Medulla oblongata (tissue), 1 donor: ENCODE results near the gene SMARCE1.

ENCODE experiments used
- DNase-seq: peaks from one replicate; pipeline ENCODE4 v3.0.0-alpha.2; 2015; ENCODE audit errors: extremely low spot score

Gene SMARCE1

DNA sequence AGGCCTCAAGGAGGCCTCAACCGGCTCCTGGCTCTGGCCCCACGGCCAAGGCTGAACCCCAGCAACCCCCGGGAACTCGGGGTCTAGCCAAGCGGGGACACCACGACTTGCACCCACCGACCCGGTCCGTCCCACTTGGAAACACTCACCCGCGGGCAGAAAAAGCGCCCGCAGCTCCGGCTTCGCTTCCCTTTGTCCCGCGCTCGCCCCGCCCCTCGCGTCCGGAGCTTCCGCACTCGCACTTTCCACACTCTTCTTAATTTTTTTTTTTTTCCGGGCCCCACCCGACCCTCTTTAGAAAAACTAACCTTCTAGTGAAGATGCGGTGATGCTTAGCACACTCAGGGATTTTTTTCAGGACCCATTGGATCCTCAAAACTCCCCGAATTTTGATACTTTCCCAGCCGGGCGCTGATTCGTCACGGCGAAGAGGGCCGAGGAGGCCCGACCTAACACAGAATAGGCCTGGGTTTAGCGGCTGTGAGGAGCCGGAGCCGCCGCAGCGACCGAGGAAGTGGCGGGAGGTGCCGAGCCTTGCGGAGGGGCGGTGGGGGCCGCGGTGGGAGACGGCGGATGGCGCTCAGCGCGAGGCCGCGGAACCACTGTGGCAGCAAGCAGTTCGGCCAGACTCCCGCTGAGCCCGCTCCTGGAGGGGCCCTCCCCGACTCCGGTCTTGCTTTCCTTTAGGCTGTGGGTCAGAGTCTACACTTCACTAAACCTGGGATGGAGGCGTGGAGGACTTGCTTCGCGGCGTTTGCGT lies at the start of gene SMARCE1:
Gene SMARCE1 (minus strand): TSS at position 195 of the 760 bp plus-strand sequence. CDS start 2,016 bp downstream, outside the sequence.
- peak; percentile 62 for DNase-seq

DNA sequence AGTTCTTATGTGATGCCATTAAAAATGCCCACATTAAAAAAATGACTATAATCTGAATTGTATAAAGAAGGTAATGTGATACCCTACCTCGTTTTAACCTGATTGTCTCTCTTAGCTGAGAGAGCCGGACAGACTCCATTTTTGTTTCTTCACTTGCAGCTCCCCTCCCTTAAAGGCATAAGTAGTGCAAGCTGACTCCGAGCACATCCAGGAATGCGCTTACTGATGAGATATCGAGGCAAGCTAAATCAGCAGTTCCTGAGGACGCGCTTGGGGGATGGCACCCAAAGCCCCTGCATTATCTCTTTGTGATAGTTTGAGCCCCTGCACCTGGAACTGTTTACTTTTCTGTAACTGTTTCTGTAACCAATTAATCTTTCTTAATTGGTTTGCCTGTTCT lies 49.7 kb upstream of the SMARCE1 start:
- DNase-seq = no peak

DNA sequence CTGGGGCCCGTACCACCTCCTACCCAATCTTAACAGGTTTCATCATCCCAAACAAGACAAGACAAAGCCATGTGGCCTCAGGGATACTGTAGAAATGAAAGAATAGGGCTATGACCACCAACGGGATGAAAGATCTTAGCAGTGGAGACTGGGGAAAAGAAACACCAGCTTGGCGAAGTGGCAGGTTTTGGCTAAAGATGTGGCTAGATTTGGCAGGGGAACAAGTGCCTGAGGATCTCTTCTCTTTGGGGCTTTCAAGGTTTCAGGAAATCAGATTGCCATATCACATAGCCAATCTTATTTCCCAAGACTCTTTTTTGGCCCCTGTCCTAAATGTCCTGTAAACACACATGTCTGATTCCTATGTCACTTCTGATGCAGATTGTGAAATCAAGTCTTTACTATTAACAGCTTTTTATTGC lies 49.0 kb upstream of the SMARCE1 start:
- no peak for DNase-seq

DNA sequence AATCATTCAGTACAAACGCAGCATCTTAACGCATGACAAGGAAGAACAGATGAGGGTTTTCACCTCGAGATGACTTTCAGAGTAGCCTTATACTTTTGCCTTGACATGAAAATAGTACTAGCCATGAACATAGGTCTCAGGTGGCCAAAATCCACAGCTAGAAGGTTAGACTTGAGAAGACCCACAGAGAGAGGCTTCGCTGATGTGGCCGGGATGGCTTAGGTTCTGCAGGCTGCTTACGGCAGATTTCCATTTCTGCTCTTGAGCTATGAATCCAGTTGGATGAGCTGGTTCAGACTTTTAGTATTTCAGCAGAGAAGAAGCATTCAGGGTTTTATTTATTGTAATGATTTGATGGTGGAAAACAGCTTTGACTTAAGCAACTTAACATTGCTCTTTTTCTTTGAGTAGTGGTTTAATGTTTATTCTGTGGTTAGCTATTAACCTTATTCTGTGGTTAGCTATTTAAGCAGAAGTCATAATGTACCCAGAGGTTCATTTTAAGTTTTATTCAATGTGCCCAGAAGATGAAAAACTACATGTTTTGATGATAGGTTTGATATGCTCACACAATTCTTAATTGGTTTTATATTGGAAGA lies 48.4 kb upstream of the SMARCE1 start:
- no peak for DNase-seq

DNA sequence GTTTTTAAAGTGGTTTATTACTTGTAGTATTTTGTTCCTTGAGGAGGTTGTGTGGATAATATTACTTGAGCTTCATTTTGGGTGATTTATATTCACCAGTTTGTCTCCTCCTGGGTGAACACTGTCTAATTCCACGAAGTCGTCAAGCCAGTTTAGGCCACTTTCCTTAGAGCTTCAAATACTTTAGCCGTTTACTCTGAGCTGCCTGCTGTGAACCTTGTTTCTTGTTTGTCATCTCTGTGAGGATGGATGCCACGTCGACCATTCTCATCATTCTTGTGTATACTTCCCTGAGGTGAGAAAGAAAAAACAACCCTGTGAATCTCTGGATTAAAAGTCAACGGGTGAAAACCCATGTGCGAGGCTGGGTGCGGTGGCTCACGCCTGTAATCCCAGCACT lies 47.0 kb upstream of the SMARCE1 start:
- DNase-seq = no peak

DNA sequence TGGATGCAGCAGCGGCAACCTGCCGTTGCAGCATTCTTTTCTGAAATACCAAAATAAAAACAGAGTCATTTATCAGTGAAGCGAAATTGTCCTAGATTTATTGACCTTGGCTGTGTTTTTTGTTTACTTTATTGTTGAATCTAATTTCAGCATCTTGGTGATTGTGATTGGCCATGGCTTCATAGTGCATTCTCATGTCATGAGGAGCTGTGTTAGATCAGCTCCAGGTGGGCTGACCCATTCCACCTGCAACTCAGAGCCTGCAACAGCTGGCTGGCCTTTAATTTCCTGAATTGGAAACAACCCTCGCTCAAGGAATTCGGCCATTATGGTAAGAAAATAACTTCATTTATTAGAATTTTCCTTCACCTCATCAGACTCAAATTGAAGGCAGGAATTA lies 39.5 kb upstream of the SMARCE1 start:
- DNase-seq = no peak

DNA sequence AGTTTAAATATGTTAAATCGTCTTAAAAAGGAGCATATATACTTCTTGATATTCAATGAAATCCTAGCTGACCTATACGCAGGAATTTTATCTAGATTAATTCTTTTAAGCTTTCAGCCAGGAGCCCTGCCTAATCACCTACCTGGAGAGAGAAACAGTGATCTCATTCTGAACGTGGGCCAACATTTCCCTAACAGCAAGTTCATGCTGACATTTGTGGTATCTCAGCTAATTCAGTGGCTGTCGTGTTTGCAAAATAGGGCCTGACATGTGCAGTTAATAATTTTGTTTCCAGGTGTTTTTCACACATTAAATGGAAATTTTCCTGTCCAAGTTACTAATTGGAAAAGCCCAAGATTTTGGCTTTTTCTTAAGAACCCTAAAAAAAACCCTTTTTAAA lies 38.6 kb upstream of the SMARCE1 start:
- no peak for DNase-seq

DNA sequence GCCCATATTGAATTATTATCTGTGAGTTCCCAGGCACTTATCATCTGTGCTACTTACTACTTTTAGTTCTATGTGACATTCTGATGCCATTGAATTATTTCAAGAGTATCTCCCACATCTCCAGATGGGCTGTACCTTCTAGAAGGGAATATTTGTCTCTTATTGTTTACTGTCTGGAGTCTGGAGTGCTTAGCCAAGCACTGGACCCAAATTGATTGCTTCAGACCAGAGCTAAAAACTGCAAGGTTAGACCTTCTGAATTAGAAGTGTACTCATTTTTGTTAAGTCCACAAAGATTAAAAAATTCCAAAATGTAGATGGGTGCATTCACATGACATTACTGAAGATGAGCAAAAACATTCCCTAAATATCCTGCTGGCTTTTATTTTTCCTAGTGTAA lies 33.4 kb upstream of the SMARCE1 start:
- no peak for DNase-seq

DNA sequence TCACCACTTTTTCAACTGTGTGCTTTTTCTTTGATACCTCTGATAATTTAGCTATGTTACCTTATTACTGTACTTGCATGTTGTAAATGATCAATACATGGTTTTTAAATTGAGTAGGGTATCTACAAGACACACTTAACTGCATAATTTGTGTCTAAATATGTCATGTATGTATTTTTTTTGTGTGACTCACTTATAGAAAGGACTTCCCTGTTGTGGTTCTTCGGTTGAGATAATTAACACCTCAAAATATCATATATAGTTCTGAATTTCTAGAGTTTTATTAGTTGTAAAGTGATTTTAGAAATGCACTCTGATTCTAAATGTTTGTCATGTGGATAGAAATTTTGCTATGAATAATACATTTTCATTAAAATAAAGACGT lies 31.9 kb upstream of the SMARCE1 start:
- DNase-seq = no peak

DNA sequence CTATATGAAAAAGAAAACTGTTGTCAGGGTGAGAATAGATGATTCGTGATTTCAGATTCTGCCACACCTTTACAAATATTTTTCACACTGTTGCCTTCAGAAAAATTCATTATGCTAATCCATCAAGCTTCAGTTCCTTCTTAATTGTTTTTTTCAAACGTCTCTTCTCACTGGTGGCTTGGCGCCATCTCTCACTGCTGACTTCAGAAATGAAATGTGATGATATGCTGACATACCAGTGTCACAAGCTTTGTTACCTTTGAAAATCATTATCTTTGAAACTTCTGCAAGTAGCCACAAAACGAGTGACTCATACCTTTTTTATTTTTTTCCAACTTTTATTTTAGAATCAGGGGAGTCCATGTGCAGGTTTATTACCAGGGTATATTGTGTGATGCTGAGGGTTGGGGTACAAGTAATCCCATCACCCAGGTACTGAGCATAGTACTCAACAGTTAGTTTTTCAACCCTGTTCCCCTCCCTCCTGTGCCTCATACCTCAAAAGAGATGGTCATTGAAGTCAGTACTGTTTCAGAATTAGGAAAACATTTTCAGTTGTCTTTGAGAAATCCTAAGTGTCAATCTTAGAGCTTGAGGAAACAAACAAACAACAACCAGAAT lies 31.4 kb upstream of the SMARCE1 start:
- no peak for DNase-seq

DNA sequence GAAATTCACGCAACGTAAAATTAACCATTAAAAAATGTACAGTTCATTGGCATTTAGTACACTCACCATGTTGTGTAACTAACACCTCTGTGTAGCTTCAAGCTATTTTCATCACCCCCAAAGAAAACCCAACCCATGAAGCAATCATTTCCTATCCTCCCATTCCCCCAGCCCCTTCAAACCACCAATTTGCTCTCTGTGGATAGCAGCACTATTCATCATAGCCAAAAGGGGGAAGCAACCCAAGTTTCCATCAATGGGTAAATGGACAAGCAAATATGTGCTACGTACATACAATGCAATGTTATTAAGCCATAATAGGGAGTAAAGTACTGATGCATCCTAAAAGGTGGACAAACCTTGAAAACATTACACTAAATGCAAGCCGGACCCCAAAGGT lies 28.3 kb upstream of the SMARCE1 start:
- no peak for DNase-seq

DNA sequence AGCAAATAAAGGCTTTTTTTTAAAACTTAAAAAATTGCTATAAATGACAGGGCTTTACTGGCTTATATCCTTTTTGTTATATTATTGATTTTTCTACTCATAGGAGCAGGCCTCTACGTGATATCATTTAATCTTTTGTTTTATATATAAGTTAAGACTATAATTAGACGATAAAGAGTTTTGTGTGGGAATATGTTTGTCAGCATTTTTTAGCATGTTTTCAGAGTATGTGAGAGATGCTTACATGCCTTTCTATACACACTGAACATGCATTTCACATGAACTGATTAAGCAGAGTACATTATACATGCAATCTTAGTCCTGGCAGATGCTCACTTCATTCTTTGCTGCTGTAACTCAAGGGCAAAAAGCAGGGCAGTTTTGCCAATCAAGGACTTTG lies 25.0 kb upstream of the SMARCE1 start:
- DNase-seq = no peak

DNA sequence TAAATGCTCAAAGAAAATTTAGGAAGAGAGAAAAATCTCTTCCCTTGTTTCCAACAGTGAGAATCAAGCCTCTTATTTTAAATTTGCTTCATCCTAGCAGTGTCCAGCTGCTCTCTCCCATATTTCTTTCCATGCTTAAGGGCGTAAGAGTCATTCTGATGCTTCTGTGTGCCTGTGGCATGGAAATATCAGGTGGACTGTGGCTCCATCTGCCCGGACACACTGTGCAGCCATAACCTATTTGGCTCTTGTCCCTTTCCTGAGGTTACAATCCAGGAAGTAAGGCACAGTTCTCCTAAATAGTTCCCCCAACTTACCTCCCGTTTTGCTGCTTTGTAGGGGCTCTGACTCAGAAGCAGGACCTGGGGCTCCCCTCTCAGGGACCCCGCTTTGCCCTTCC lies 23.7 kb upstream of the SMARCE1 start:
- DNase-seq = no peak

DNA sequence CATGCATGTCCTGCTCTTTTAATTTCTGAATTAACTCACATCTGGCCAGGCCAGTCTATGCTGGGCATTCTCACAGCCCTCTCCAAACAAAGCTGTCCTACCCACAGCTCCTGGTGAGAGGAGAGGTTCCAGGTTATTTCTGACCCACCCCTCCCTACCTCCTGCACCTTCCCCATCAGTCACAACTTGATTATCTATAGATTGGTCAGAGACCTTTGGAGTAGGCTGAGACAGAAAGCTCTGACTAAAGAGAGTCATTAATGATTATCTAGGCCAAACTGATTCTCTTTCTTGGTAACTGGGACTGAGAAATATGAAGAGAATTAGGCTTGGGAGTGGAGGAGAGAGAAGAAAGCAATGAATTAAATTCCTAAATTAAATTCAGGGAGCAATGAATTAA lies 18.7 kb upstream of the SMARCE1 start:
- DNase-seq = no peak

DNA sequence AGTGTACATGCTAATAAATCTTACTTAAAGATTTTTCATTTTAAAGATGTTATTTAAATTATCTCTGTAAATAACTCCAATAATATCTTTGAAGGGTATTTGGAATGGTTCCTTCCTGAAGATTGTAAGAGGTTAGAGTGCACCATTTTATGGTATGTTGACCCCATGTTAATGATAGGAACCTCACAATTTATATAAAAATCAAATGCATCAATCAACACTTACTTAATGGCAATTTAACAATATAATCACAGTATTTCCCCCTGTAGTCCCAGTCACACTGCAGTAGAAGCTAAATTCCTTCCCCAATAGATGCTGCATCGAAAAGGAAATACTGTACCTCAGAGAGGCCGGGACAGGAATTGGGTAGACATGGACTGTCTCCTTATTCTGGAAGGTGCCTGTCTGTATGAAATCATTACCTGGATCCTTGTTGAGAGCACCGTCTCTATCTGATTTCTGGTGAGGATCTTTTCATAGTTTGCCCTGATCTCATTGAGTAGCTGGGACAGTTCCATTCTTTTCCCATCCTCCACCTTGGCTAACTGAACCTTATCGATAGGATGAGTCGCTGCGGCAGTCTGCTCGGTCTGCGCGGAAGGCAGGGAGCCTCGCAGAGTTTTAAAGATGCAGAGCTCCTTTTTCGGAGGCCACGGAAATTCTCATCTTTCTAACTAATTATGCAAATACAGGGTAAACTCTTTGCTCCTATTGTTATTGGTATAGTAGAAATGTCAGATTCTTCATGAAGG lies 17.1 kb upstream of the SMARCE1 start, which contains the start of gene KRT222:
Gene KRT222 (minus strand): TSS at position 596 of the 752 bp plus-strand sequence. CDS start 78 bp downstream, at position 518.
- no peak for DNase-seq

DNA sequence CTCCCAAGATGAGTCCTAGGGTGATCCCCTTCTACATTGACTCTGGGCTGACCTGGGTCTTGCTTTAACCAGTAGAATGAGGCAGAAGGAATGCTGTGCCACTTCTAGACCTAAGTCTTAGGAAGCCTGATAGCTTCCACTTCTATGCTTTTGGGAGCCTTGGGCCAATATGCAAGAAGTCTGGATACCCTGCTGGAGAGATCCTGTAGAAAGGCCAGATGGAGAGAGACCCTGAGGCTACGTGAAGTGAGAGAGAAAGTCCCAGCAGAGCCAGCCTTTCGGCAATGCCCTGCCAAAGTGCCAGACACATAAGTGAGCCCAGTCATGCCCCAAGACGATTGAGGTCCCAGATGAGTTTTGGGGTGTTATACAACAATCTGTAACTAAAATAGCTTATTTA lies 15.6 kb upstream of the SMARCE1 start:
- DNase-seq = no peak

DNA sequence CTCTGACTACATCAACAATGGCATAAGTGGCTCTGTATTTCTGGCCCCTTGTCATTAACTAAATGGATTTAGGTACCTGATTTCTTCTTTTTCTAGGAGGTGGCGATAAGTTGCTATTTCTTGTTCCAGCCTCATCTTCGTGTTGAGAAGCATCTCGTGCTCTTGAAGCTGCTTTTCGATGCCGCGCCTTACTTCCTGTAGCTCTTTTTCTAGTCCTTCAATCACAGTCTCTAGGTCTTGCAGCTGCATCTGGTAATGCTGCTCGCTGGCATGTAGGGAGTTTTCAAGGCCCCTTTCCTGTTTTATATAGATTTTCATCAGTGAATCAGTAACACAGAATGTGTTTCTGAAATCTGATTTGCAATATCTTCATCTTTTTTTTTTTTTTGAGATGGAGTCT lies 12.3 kb upstream of the SMARCE1 start:
- DNase-seq = no peak

DNA sequence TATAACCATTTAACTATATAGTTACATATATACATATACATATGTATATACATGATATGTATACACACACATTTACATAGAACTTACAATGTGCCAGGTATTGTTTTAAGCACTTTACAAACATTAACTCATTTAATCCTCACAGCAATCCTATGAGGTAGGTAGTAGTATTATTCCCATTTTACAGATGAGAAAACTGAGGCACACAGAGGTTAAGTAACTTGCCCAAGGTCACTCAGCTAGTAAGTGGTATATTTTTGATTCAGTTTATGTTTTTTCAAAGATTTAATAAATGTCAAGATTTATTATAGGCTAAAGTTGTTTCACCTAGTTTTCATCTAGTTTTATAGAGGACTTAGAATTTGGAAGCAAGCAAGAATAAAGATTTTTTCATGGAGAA lies 10.8 kb upstream of the SMARCE1 start:
- DNase-seq = no peak

DNA sequence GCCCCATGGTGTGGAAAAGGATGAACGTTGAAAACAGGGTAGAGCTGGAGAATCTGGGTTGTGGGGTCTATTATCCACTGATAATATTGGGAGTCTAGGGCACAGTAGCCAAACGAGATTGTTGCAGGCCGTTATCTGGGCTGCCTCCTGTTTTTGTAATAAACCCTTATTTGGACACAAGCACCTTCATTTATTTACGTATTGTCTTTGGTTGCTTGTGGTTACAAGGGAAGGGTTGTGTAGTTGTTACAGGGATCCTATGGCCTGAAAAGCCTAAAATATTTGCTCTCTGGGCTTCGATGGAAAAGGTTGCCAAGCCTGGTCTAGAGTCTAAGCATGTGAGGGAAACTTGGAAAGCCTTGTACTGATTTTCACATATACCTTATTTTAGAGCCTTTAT lies 4.3 kb upstream of the SMARCE1 start:
- no peak for DNase-seq

DNA sequence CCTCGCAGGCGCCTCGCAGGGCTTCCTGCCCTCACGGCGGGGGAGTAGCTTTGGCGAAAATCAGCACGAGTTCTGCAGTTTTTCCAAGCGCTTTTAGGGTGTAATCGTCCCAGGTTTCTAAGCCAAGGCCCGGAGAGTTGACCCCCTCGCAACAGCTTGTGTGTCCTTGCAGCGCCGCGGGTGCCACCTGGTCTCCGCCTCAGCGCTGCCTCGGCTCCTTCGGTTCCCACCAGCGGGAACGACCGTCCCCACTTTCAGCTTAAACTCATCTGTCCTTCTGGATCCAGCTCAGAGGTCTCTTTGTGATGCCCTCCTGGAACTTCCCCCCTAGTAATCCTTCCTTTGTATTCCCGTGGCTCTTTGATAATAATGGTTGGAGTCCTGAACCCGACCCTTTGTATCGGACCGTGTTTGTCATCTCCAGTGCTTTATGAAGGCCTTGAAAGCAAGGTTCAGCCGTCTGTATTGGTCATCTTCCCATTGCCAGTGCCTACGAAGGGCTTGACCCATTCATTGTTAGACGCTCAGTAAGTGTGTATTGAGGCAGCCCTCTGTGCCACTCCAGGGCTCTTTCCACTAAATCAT lies 858 bp upstream of the SMARCE1 start:
- DNase-seq = no peak

DNA sequence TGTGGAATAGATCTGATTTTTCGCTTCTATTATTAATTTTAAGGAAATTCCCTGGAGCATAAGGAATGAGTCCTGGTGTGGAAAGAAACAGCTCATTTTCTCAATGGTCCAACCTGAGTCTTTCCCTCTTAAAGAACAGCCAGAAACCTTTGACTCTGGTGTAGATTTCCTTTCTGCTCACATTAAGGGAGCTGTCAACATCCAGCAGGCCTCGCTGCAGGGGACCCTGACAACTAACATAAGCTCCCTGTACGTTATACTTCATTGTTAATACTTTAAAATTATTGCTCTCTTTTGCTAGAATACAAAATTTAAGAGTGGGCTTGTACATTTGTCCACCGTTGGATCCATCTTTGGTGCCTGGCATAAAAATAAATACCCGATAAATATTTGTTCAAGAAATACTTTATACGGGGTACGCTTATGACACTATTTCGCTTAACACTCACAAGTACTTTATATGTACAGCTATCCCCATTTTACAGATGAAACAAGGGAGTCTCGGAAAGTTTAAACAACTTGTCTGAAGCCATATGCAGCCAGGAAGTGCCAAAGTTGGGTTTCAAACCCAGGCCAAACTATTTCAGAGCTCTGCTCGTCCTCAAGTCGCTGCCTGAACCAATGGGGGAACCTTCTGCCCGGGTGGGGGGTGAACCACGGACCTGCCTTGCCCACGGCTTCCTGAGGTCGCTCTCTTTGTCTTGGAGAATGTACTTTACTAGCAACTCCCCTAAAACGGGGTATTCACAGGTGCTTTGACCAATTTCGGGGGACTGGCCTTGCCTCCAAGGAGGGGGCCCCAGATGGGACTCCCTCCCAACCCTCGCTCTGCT lies 611 bp downstream of the SMARCE1 start:
- no peak for DNase-seq
